PC-9 (cell line): ENCODE measurements around the gene CX3CR1.

ENCODE experiments used
- EZH2 ChIP-seq: fragments of 200-600 bp; sonication (generic); IDR thresholded peaks from 2 replicates; pipeline ENCODE4 v1.8.0; 2017; ENCODE audit warnings: antibody characterized with exemption, low read depth
- TF ChIP-seq, protein P1 (sequence below): fragments of 200-600 bp; sonication (generic); conservative IDR thresholded peaks from 2 replicates; pipeline ENCODE4 v1.6.1; 2017; ENCODE audit warnings: mixed run types, antibody characterized with exemption, mild to moderate bottlenecking, moderate library complexity

DNA sequence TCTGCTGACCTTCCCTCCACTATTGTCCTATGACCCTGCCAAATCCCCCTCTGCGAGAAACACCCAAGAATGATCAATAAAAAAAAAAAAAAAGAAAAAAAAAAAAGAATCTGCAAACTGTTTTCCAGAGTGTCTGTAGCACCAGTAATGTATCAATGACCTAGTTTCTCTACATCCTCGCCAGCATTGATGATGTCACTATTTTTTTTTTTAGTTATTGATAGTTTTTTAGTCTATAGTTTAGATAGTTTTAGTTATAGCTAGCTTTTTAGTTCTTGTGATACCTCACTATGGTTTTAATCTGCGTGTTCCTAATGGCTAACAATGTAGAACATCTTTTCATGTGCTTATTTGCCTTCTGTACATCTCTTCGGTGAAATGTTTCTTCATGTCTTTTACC, 51.3 kb downstream of the CX3CR1 start:
- TF ChIP-seq, protein P1, sequence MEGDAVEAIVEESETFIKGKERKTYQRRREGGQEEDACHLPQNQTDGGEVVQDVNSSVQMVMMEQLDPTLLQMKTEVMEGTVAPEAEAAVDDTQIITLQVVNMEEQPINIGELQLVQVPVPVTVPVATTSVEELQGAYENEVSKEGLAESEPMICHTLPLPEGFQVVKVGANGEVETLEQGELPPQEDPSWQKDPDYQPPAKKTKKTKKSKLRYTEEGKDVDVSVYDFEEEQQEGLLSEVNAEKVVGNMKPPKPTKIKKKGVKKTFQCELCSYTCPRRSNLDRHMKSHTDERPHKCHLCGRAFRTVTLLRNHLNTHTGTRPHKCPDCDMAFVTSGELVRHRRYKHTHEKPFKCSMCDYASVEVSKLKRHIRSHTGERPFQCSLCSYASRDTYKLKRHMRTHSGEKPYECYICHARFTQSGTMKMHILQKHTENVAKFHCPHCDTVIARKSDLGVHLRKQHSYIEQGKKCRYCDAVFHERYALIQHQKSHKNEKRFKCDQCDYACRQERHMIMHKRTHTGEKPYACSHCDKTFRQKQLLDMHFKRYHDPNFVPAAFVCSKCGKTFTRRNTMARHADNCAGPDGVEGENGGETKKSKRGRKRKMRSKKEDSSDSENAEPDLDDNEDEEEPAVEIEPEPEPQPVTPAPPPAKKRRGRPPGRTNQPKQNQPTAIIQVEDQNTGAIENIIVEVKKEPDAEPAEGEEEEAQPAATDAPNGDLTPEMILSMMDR = no peak
- TF ChIP-seq EZH2 = no peak
